HUES64 (cell line): ENCODE data around the gene OR2AG2.

ENCODE experiments used
- H3K27ac ChIP-seq: 2 replicates; pipeline ENCODE4 v1.7.0; 2013; ENCODE audit warnings: low read depth, low read length, inconsistent platforms
- H3K27me3 ChIP-seq: 2 replicates; pipeline ENCODE4 v1.6.1; 2013; ENCODE audit warnings: mild to moderate bottlenecking, low read length; ENCODE audit not compliant: insufficient read depth
- H3K36me3 ChIP-seq: 2 replicates; pipeline ENCODE4 v1.6.1; 2013; ENCODE audit warnings: mild to moderate bottlenecking, low read length; ENCODE audit not compliant: insufficient read depth
- H3K4me1 ChIP-seq: 2 replicates; pipeline ENCODE4 v1.6.1; 2013; ENCODE audit warnings: mild to moderate bottlenecking, low read length, moderate library complexity; ENCODE audit not compliant: insufficient read depth
- H3K4me3 ChIP-seq: 2 replicates; pipeline ENCODE4 v1.5.1; 2013; ENCODE audit warnings: mild to moderate bottlenecking, low read length, moderate library complexity
- H3K9ac ChIP-seq: 2 replicates; pipeline ENCODE4 v1.6.1; 2013; ENCODE audit warnings: mild to moderate bottlenecking, low read depth, low read length
- H3K9me3 ChIP-seq: 2 replicates; pipeline ENCODE4 v1.6.1; 2013; ENCODE audit warnings: low read depth, low read length; ENCODE audit not compliant: insufficient read depth
- WGBS: fragments of 150-250, 120-280 bp; methylation state at CpG from one replicate; pipeline ENCODE4 v1.1.7; 2013; ENCODE audit warnings: missing lambda C conversion rate; 5-methylcytosine and 5-hydroxymethylcytosine counted together

The OR2AG2 gene

GRCh38 chr11:6780829-6781228 is 9.1 kb upstream of the OR2AG2 start:
- Histone ChIP-seq H3K4me3 (no peak overlapping the region), H3K27ac (no peak overlapping the region), H3K9me3 (no peaks in the 10 kb centered on the region), H3K4me1 (no peaks in the 10 kb centered on the region), H3K9ac (no peak overlapping the region), H3K36me3 (no peaks in the 10 kb centered on the region), H3K27me3 (no peaks in the 10 kb centered on the region)

- H3K36me3 ChIP-seq, result no peaks in the 10 kb centered on the region
- H3K27me3 ChIP-seq, result no peaks in the 10 kb centered on the region
- no peak overlapping the region for H3K27ac ChIP-seq
- no peak overlapping the region for H3K4me3 ChIP-seq
- H3K9me3 ChIP-seq, result no peaks in the 10 kb centered on the region
- no peaks in the 10 kb centered on the region for H3K4me1 ChIP-seq
- no peak overlapping the region for H3K9ac ChIP-seq
Measured at GRCh38 chr11:6778518-6778917, 6.7 kb upstream of the OR2AG2 start.

GRCh38 chr11:6757373-6757967 is 14.3 kb downstream of the OR2AG2 start:
- WGBS, result 53% methylated on average over 2 of the region's 2 CpGs
- Histone ChIP-seq H3K27me3 (no peaks in the 10 kb centered on the region), H3K36me3 (no peaks in the 10 kb centered on the region), H3K9me3 (no peaks in the 10 kb centered on the region), H3K9ac (no peak overlapping the region), H3K4me3 (no peak overlapping the region), H3K4me1 (no peaks in the 10 kb centered on the region), H3K27ac (no peak overlapping the region)

GRCh38 chr11:6755953-6756347 is 15.8 kb downstream of the OR2AG2 start:
- H3K9me3 ChIP-seq, result no peaks in the 10 kb centered on the region
- no peaks in the 10 kb centered on the region for H3K27me3 ChIP-seq
- H3K36me3 ChIP-seq, result no peaks in the 10 kb centered on the region
- H3K4me1 ChIP-seq, result no peaks in the 10 kb centered on the region
- WGBS, result 94% methylated on average over 1 of the region's 1 CpG
- H3K27ac ChIP-seq, result no peak overlapping the region
- no peak overlapping the region for H3K4me3 ChIP-seq
- no peak overlapping the region for H3K9ac ChIP-seq

GRCh38 chr11:6755303-6755952 is 16.3 kb downstream of the OR2AG2 start:
- Histone ChIP-seq H3K36me3 (no peaks in the 10 kb centered on the region), H3K9ac (no peak overlapping the region), H3K4me1 (no peaks in the 10 kb centered on the region), H3K4me3 (no peak overlapping the region), H3K9me3 (no peaks in the 10 kb centered on the region), H3K27me3 (no peaks in the 10 kb centered on the region), H3K27ac (no peak overlapping the region)
- 14% methylated on average over 4 of the region's 5 CpGs for WGBS

GRCh38 chr11:6747097-6747668 is 24.6 kb downstream of the OR2AG2 start:
- Histone ChIP-seq H3K27me3 (no peaks in the 10 kb centered on the region), H3K36me3 (no peaks in the 10 kb centered on the region), H3K4me1 (no peaks in the 10 kb centered on the region), H3K9me3 (no peaks in the 10 kb centered on the region), H3K9ac (no peak overlapping the region), H3K4me3 (no peak overlapping the region), H3K27ac (no peak overlapping the region)
- WGBS, result 88% methylated on average over 3 of the region's 3 CpGs

- Histone ChIP-seq H3K4me3 (no peak overlapping the region), H3K27me3 (no peaks in the 10 kb centered on the region), H3K36me3 (no peaks in the 10 kb centered on the region), H3K4me1 (no peaks in the 10 kb centered on the region), H3K9ac (no peak overlapping the region), H3K27ac (no peak overlapping the region), H3K9me3 (no peaks in the 10 kb centered on the region)
- 97% methylated on average over 1 of the region's 1 CpG for WGBS
Measured at GRCh38 chr11:6746626-6747025, 25.1 kb downstream of the OR2AG2 start.

GRCh38 chr11:6746086-6746618 is 25.6 kb downstream of the OR2AG2 start:
- Histone ChIP-seq H3K4me3 (no peak overlapping the region), H3K9ac (no peak overlapping the region)

GRCh38 chr11:6745465-6746015 is 26.2 kb downstream of the OR2AG2 start:
- no peaks in the 10 kb centered on the region for H3K4me1 ChIP-seq
- no peak overlapping the region for H3K9ac ChIP-seq
- 91% methylated on average over 2 of the region's 2 CpGs for WGBS
- no peaks in the 10 kb centered on the region for H3K36me3 ChIP-seq
- no peaks in the 10 kb centered on the region for H3K27me3 ChIP-seq
- no peak overlapping the region for H3K4me3 ChIP-seq
- H3K27ac ChIP-seq, result no peak overlapping the region
- no peaks in the 10 kb centered on the region for H3K9me3 ChIP-seq

More at GRCh38 chr11:6746086-6746618, 25.6 kb downstream of the OR2AG2 start:
- WGBS, result 91% methylated on average over 5 of the region's 5 CpGs
- Histone ChIP-seq H3K9me3 (no peaks in the 10 kb centered on the region), H3K27ac (no peak overlapping the region), H3K27me3 (no peaks in the 10 kb centered on the region), H3K36me3 (no peaks in the 10 kb centered on the region), H3K4me1 (no peaks in the 10 kb centered on the region)

- no peak overlapping the region for H3K9ac ChIP-seq
- H3K36me3 ChIP-seq, result no peaks in the 10 kb centered on the region
- H3K27me3 ChIP-seq, result no peaks in the 10 kb centered on the region
- no peak overlapping the region for H3K27ac ChIP-seq
- no peaks in the 10 kb centered on the region for H3K4me1 ChIP-seq
- 91% methylated on average over 4 of the region's 4 CpGs for WGBS
- H3K9me3 ChIP-seq, result no peaks in the 10 kb centered on the region
- no peak overlapping the region for H3K4me3 ChIP-seq
Measured at GRCh38 chr11:6745018-6745417, 26.8 kb downstream of the OR2AG2 start.

GRCh38 chr11:6742260-6742659 is 29.5 kb downstream of the OR2AG2 start:
- 82% methylated on average over 7 of the region's 7 CpGs for WGBS
- H3K4me3 ChIP-seq, result no peak overlapping the region

More at GRCh38 chr11:6742260-6742659, 29.5 kb downstream of the OR2AG2 start:
- no peaks in the 10 kb centered on the region for H3K4me1 ChIP-seq
- no peaks in the 10 kb centered on the region for H3K27me3 ChIP-seq
- H3K27ac ChIP-seq, result no peak overlapping the region
- no peak overlapping the region for H3K9ac ChIP-seq
- H3K36me3 ChIP-seq, result no peaks in the 10 kb centered on the region
- no peaks in the 10 kb centered on the region for H3K9me3 ChIP-seq
